Hepatocyte (in vitro differentiated cells): Measurements from ENCODE around the gene WSCD2. TPM values are rescaled to one million over a fixed set of nuclear protein-coding genes. Genes with fewer than 3 reads are reported as not detected.

ENCODE experiments used
- DNase-seq: peaks from one replicate; pipeline ENCODE4 v3.0.0-alpha.2; 2016; ENCODE audit warnings: low spot score
- H2AFZ ChIP-seq: fragments of 200-600 bp; sonication (generic); 2 replicates; pipeline ENCODE4 v1.6.0; 2016; ENCODE audit warnings: antibody characterized with exemption, mild to moderate bottlenecking
- H3K27ac ChIP-seq: fragments of 200-600 bp; sonication (generic); 2 replicates; pipeline ENCODE4 v1.5.1; 2016; ENCODE audit warnings: mild to moderate bottlenecking
- H3K27me3 ChIP-seq: fragments of 200-600 bp; sonication (generic); 2 replicates; pipeline ENCODE4 v1.6.1; 2016
- H3K36me3 ChIP-seq: fragments of 200-600 bp; sonication (generic); replicated peaks from 2 replicates; pipeline ENCODE4 v1.5.1; 2016; ENCODE audit warnings: low read depth; ENCODE audit not compliant: insufficient read depth
- H3K4me1 ChIP-seq: fragments of 200-600 bp; sonication (generic); 2 replicates; pipeline ENCODE4 v1.5.1; 2016; ENCODE audit warnings: mild to moderate bottlenecking, moderate library complexity; ENCODE audit not compliant: insufficient read depth
- H3K4me2 ChIP-seq: fragments of 200-600 bp; sonication (generic); 2 replicates; pipeline ENCODE4 v1.6.0; 2016
- H3K4me3 ChIP-seq: fragments of 200-600 bp; sonication (generic); 2 replicates; pipeline ENCODE4 v1.5.1; 2016; ENCODE audit warnings: mild to moderate bottlenecking
- H3K79me2 ChIP-seq: fragments of 200-600 bp; sonication (generic); 2 replicates; pipeline ENCODE4 v1.6.0; 2017; ENCODE audit warnings: mild to moderate bottlenecking
- H3K9me2 ChIP-seq: fragments of 200-600 bp; sonication (generic); replicated peaks from 2 replicates; pipeline ENCODE4 v1.6.0; 2017; ENCODE audit warnings: mild to moderate bottlenecking; ENCODE audit not compliant: insufficient read depth
- H3K9me3 ChIP-seq: fragments of 200-600 bp; sonication (generic); 2 replicates; pipeline ENCODE4 v1.5.1; 2016; ENCODE audit warnings: low read depth, mild to moderate bottlenecking
- H4K20me1 ChIP-seq: fragments of 200-600 bp; sonication (generic); 2 replicates; pipeline ENCODE4 v1.6.0; 2016; ENCODE audit warnings: mild to moderate bottlenecking; ENCODE audit not compliant: insufficient read depth, poor library complexity, severe bottlenecking
- EZH2 ChIP-seq: fragments of 200-600 bp; sonication (generic); IDR thresholded peaks from 2 replicates; pipeline ENCODE4 v1.6.1; 2016; ENCODE audit warnings: antibody characterized with exemption, mild to moderate bottlenecking, borderline replicate concordance
- EZH2phosphoT487 ChIP-seq: fragments of 200-600 bp; sonication (generic); IDR thresholded peaks from one replicate; pipeline ENCODE4 v1.6.1; 2018; ENCODE audit warnings: antibody characterized with exemption, mild to moderate bottlenecking, low read depth, moderate library complexity; ENCODE audit not compliant: unreplicated experiment, severe bottlenecking
- WGBS: methylation state at CpG from one replicate; pipeline ENCODE4 v1.1.6; 2016; ENCODE audit warnings: low lambda C conversion rate; ENCODE audit errors: missing lambda C conversion rate; 5-methylcytosine and 5-hydroxymethylcytosine counted together
- polyA plus RNA-seq: library from polyadenylated mRNA; unstranded; fragments of >200 nt; fragmentation: Nextera tagmentation; extraction: Ambion mirVana; gene quantifications from 2 replicates; pipeline ENCODE4 v1.2.1, GENCODE V29; 2016
- total RNA-seq: library from RNA; depleted of rRNA; stranded (reverse); fragments of >200 nt; gene quantifications from 2 replicates; pipeline ENCODE4 v1.2.3, GENCODE V29; 2014
- TF ChIP-seq, protein P1 (sequence below): fragments of 200-600 bp; sonication (generic); IDR thresholded peaks from 2 replicates; pipeline ENCODE4 v1.5.1; 2016; ENCODE audit warnings: antibody characterized with exemption, mild to moderate bottlenecking; ENCODE audit not compliant: poor library complexity

The WSCD2 gene
- total and polyA plus RNA-seq, 2 experiments from 2014 or later, result 4.2 to 4.3 TPM

DNA sequence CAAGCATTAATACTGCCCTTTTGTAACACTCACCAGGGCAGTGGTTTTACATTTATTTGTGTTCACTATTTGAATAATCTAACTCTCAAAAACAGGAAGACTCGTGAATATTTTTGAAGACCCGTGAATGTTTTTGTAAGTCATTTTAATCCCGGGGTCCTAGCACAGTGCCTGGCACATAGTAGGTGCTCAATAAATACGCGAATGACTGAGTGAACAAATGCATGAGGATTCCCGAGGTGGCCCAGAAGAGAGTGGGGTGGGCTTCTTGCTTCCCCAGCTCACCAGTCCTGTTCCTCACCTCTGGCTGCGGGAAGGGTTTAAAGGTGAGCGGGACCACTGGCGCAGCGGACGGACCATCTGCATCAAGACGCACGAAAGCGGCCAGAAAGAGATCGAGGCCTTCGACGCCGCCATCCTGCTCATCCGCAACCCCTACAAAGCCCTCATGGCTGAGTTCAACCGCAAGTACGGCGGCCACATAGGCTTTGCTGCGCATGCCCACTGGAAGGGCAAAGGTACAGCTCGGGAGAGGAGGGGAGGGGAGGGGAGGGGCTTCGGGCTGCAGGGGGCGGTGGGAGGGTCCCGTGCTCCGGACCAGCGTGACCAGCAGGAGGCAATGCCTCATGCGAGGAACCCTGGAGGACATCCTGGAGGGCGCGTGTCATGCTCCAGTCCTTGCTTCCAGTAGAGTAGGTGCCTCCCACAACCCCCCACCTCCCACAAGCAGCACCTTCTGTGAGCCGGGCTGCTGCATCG is 111.1 kb downstream of the WSCD2 start:
- H3K9me2 ChIP-seq, result no peaks in the 10 kb centered on the region

DNA sequence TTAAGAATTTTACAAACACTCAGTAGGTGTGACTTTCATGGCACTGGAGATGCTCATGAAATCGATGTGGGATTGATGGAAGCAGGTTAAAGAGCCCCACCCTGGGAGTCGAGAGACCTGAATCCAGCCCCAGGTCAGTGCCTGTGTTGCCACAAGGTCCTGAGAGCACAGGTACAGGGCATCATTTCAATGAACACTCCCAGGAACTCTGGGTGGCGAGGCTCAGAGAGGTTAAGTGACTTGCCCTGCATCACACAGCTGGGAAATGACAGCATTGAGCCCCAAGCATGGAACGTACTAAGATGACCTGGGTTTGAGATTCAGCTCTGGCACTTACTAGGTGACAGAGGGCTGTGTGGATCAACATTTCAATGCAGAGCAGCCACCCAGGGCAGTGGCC is 111.8 kb downstream of the WSCD2 start:
- H3K4me1 ChIP-seq, result no peaks in the 10 kb centered on the region
- H3K9me3 ChIP-seq, result no peaks in the 10 kb centered on the region
- no peak overlapping the region for H3K4me2 ChIP-seq
- TF ChIP-seq, protein P1, sequence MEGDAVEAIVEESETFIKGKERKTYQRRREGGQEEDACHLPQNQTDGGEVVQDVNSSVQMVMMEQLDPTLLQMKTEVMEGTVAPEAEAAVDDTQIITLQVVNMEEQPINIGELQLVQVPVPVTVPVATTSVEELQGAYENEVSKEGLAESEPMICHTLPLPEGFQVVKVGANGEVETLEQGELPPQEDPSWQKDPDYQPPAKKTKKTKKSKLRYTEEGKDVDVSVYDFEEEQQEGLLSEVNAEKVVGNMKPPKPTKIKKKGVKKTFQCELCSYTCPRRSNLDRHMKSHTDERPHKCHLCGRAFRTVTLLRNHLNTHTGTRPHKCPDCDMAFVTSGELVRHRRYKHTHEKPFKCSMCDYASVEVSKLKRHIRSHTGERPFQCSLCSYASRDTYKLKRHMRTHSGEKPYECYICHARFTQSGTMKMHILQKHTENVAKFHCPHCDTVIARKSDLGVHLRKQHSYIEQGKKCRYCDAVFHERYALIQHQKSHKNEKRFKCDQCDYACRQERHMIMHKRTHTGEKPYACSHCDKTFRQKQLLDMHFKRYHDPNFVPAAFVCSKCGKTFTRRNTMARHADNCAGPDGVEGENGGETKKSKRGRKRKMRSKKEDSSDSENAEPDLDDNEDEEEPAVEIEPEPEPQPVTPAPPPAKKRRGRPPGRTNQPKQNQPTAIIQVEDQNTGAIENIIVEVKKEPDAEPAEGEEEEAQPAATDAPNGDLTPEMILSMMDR, result no peak
- TF ChIP-seq EZH2phosphoT487 (no peak), EZH2 (no peak)
- no peaks in the 10 kb centered on the region for H3K36me3 ChIP-seq
- H3K79me2 ChIP-seq, result no peaks in the 10 kb centered on the region
- no peak for DNase-seq
- H3K27me3 ChIP-seq, result peaks cover 11% of the 10 kb centered on the region
- no peak overlapping the region for H3K4me3 ChIP-seq
- WGBS, result 84% methylated on average over 4 of the region's 4 CpGs
- H3K9me2 ChIP-seq, result no peaks in the 10 kb centered on the region
- no peak overlapping the region for H2AFZ ChIP-seq
- no peaks in the 10 kb centered on the region for H4K20me1 ChIP-seq
- no peak overlapping the region for H3K27ac ChIP-seq

More for the DNA sequence above, 111.1 kb downstream of the WSCD2 start:
- no peak for DNase-seq
- 86% methylated on average over 27 of the region's 34 CpGs for WGBS
- Histone ChIP-seq H3K27ac (no peak overlapping the region), H2AFZ (no peak overlapping the region), H4K20me1 (no peaks in the 10 kb centered on the region), H3K4me2 (no peak overlapping the region), H3K36me3 (no peaks in the 10 kb centered on the region), H3K79me2 (no peaks in the 10 kb centered on the region), H3K9me3 (no peaks in the 10 kb centered on the region), H3K4me3 (no peak overlapping the region), H3K27me3 (peaks cover 18% of the 10 kb centered on the region), H3K4me1 (no peaks in the 10 kb centered on the region)
- TF ChIP-seq, protein P1, result no peak
- TF ChIP-seq EZH2phosphoT487 (no peak), EZH2 (no peak)

DNA sequence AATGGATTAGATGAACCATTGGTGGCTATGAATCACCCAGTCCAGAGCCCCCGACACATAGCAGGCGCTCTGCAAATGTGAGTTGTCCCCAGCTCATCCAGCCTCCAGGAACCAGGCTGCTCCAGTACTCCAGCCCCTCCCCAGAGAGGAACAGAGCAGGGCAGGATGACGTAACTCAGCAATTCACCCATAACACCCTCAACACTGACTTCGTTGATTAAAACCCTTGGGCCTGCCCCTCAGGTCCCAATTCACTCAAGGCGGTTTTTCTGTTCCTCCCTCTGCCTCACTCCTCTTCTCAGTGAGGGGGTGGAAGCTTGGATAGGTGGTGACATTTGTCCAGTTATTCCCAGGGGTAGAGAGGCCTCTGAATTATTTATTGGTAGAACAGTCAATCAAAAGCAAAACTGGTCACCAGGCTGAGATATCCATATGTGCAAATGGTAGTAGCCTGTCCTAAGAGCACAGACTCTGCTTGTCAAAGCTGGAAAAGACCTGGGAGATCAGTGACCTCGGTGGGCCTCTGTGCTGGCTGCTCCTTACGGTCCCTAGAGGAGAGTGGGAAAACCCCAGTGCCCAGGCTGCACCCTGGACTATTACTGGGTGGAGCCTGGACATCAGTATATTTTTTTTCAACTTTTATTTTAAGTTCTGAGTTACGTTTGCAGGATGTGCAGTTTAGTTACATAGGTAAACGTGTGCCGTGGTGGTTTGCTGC is 113.1 kb downstream of the WSCD2 start:
- Histone ChIP-seq H3K4me1 (no peaks in the 10 kb centered on the region), H3K4me2 (no peak overlapping the region), H3K4me3 (no peak overlapping the region), H3K36me3 (no peaks in the 10 kb centered on the region), H3K9me3 (no peaks in the 10 kb centered on the region), H3K27me3 (no peaks in the 10 kb centered on the region), H3K9me2 (no peaks in the 10 kb centered on the region), H2AFZ (no peak overlapping the region), H3K79me2 (no peaks in the 10 kb centered on the region), H4K20me1 (no peaks in the 10 kb centered on the region), H3K27ac (no peak overlapping the region)
- 66% methylated on average over 10 of the region's 10 CpGs for WGBS
- peak; percentile 16 for DNase-seq
- no peak for TF ChIP-seq EZH2
- TF ChIP-seq, protein P1, result no peak
- no peak for TF ChIP-seq EZH2phosphoT487
